ENCODE measurements around the gene ANGPTL4. TPM values are rescaled to one million over a fixed set of nuclear protein-coding genes. Genes with fewer than 3 reads are reported as not detected.
A peak's percentile ranks its signal among the peaks of the same experiment; 100 is the strongest.

The ANGPTL4 gene
- total and polyA plus RNA-seq, 9 of the 15 experiments (the other 6 are each of a cell fraction or from before 2014, with no cell fraction given) = 0.05 to 0.77 (median 0.22) TPM; not detected in 4

GRCh38 chr19:8321067-8321985, 42.6 kb upstream of the ANGPTL4 start, which contains the start of the genes NDUFA7 and RPS28 (continued):
- no peak for TF ChIP-seq ZNF318 (IDR thresholded peaks at IDR 0.05; ENCODE audit: borderline replicate concordance in 1 of 2, low read depth in 1 of 2)
- no peak for TF ChIP-seq ZKSCAN8 (CRISPR knock-in tag; IDR thresholded peaks at IDR 0.05)
- TF ChIP-seq MCM7 (IDR thresholded peaks at IDR 0.05) = no peak
- TF ChIP-seq TAF15 (IDR thresholded peaks at IDR 0.05; ENCODE audit: low read depth, low read length) = no peak
- peak; percentile 96 for TF ChIP-seq MTA1 (IDR thresholded peaks at IDR 0.05; ENCODE audit: borderline replicate concordance)
- no peak for TF ChIP-seq ARID3B (CRISPR knock-in tag; IDR thresholded peaks at IDR 0.05; ENCODE audit: borderline replicate concordance)
- no peak for TF ChIP-seq ELK1 (CRISPR knock-in tag; IDR thresholded peaks at IDR 0.05)
- peak; percentile 68; the same call in 1 of the 2 replicates for TF ChIP-seq ZHX1 (conservative IDR thresholded peaks at IDR 0.05; ENCODE audit: low read length)
- TF ChIP-seq ZNF197 (CRISPR knock-in tag; IDR thresholded peaks at IDR 0.05; ENCODE audit: low read depth) = no peak
- no peak for TF ChIP-seq SOX6 (IDR thresholded peaks at IDR 0.05)
- TF ChIP-seq MXI1 (IDR thresholded peaks at IDR 0.05; ENCODE audit: low read depth, low read length) = peak; percentile 63; the same call in 1 of the 2 replicates
- no peak for TF ChIP-seq CAMTA2 (CRISPR knock-in tag; conservative IDR thresholded peaks at IDR 0.05)
- no peak; the same call in 1 of the 2 replicates for TF ChIP-seq KAT8 (IDR thresholded peaks at IDR 0.05; ENCODE audit: low read depth)
